H1 (cell line): ENCODE data around the gene SEMA4D. TPM values are rescaled to one million over a fixed set of nuclear protein-coding genes. Genes with fewer than 3 reads are reported as not detected.

Source experiments
- CHD1 ChIP-seq: IDR thresholded peaks from 2 replicates; pipeline ENCODE4 v1.6.1; 2012; ENCODE audit warnings: low read depth, low read length, improper control_type of control experiment
- HDAC2 ChIP-seq, 2 experiments: fragments of 300-600 bp in 1 of 2; sonication (generic) in 1 of 2; IDR thresholded peaks; 2 replicates each; pipeline ENCODE4 v1.6.1; 2011 to 2012; ENCODE audit warnings: low read depth in 2 of 2, low read length in 2 of 2, mild to moderate bottlenecking in 2 of 2, moderate library complexity in 2 of 2, borderline replicate concordance in 1 of 2, inconsistent platforms in 1 of 2
- PHF8 ChIP-seq: fragments of 200-600 bp; sonication (generic); conservative IDR thresholded peaks from 2 replicates; pipeline ENCODE4 v1.7.1; 2012; ENCODE audit warnings: low read depth, mild to moderate bottlenecking, inconsistent platforms, low read length, moderate library complexity
- SP1 ChIP-seq: IDR thresholded peaks from 2 replicates; pipeline ENCODE4 v1.6.1; 2011; ENCODE audit warnings: low read depth, low read length
- polyA plus RNA-seq, 7 experiments: library from polyadenylated mRNA; depleted of rRNA in 3 of 7; stranded (reverse) in 5 of 7; unstranded in 2 of 7; fragments of >200 nt in 5 of 7; fragments of 200-250 nt in 2 of 7; gene quantifications; 1 replicate in 5 of 7; 2 replicates in 1 of 7; 4 replicates in 1 of 7; pipeline versions ENCODE4 v1.2.1 to v1.2.3, GENCODE V29; 2011 to 2013; ENCODE audit warnings: missing spikeins in 2 of 7, mixed read lengths in 2 of 7
- total RNA-seq: library from RNA; stranded (reverse); fragmentation: NEBNext Ultra II Directional; extraction: Animal tissue kit (Norgen Biotek cat#: 25700); gene quantifications from 2 replicates; pipeline ENCODE4 v1.2.1, GENCODE V29; 2021

The SEMA4D gene
- total and polyA plus RNA-seq, 2 of the 8 experiments (the other 6 are each of a cell fraction or from before 2014, with no cell fraction given): 21.0 to 70.4 TPM

DNA sequence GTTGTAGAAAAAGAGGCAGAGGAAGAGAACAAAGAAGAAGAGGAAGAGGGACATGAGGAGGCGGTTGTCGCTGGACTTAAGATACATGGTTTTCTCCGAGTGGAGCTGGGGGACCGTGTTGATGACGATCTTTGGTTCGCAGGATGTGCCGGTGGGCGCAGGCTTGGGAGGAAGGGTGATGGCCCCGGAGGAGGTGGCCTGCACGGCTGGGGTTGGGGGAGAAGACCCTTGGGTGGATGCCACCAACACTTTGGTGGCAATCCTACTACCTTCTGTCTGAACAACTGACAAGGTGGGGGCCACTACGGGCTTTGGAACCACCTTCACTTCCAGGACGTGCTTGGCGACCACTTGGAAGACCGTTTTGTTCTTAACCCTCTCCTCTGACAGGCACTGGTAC lies 118.9 kb downstream of the SEMA4D start (continued):
- TF ChIP-seq CHD1 (no peak), HDAC2 (IDR thresholded peaks at IDR 0.05; ENCODE audit: borderline replicate concordance in 1 of 2, low read depth in 2 of 2, low read length in 2 of 2) (no peak), SP1 (no peak), PHF8 (no peak)
